ENCODE results near the gene POLG2. TPM values are rescaled to one million over a fixed set of nuclear protein-coding genes. Genes with fewer than 3 reads are reported as not detected.
"Not testable (repeated sequence)": the region's sequence is repeated elsewhere in the genome, so short reads cannot be mapped to it uniquely, and the experiment has no call there.

The POLG2 gene
- total RNA-seq, 1 experiment from 2014 or later = 8.7 TPM

GRCh38 chr17:64441772-64442540, 54.9 kb downstream of the POLG2 start:
- DNase-seq (ENCODE audit: low read depth) = peak; percentile 97

DNA sequence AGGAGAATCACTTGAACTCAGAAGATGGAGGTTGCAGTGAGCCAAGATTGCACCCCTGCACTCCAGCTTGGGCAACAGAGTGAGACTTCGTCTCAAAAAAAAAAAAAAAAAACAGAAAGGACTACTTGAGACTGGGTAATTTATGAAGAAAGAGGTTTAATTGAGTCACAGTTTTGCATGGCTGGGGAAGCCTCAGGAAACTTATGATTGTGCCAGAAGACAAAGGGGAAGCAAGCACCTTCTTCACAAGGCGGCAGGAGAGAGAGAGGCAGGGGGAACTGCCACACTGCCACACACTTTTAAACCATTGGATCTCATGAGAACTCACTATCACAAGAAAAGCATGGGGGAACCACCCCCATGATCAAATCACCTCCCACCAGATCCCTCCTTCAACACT, 56.9 kb downstream of the POLG2 start:
- DNase-seq (ENCODE audit: low read depth) = no peak

GRCh38 chr17:64439521-64439920, 57.3 kb downstream of the POLG2 start:
- not testable (repeated sequence) for DNase-seq (ENCODE audit: low read depth)

DNA sequence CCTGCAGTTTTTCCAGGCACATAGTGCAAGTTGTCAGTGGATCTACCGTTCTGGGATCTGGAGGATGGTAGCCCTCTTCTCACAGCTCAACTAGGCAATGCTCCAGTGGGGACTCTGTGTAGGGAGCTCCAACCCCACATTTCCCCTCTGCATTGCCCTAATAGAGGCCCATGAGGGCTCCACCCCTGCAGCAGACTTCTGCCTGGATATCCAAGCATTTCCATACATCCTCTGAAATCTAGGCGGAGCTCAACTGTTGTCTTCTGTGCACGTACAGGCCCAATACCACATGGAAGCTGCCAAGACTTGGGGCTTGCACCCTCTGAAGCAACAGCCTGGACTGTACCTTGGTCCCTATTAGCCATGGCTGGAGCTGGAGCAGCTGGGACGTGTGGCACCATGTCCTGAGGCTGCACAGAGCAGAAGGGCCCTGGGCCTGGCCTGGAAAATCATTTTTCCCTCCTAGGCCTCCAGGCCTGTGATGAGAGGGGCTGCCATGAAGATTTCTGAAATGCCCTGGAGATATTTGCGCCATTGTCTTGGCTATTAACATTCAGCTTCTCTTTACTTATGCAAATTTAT, 58.8 kb downstream of the POLG2 start:
- DNase-seq (ENCODE audit: low read depth) = no peak

DNA sequence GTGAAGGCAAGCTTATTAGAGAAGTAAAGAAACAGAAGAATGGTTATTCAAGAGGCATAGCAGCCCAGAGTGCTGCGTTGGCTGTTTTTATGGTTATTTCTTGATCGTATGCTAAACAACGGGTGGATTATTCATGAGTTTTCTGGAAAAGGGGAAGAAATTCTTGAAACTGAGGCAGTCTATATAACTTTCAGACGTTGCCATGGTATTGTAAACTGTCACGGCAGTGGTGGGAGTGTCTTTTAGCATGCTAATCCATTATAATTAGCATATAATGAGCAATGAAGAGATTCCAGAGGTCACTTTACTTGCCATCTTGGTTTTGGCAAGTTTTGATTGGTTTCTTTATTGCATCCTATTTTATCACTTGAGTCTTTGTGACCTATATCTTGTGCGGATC, 65.3 kb downstream of the POLG2 start:
- DNase-seq (ENCODE audit: low read depth) = no peak

GRCh38 chr17:64430036-64430435, 66.8 kb downstream of the POLG2 start:
- not testable (repeated sequence) for DNase-seq (ENCODE audit: low read depth)

DNA sequence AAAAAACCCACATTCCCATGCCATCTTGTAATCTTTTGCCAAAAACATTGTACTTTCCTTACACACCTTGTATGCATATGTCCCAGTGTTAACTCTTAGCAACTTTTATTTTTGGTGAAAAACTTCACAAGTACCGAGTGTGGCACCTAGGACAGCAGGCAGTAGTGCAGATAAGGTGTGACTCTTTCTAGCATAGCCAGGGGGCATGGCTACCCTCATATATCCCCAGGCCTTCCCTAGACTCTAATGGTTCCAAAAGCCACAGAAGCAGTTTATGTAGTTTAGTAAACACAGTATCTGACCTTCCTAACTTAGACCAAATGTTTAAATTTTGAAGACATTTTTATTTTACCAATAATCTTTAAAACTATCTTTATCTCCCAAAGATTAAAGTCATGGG, 68.4 kb downstream of the POLG2 start:
- DNase-seq (ENCODE audit: low read depth) = no peak

Other genes with a start within 250 kb of the POLG2 start
- 28.4 and 35.1 TPM in 2 replicates for gene TEX2, start 233.8 kb downstream of the POLG2 start, total RNA-seq (2014; rRNA removed)
- gene PECAM1, start 106.2 kb downstream of the POLG2 start, total RNA-seq (2014; rRNA removed) = 0.19 and 0.46 TPM in 2 replicates
- 36.8 and 52.6 TPM in 2 replicates for gene MILR1, start 47.9 kb downstream of the POLG2 start, total RNA-seq (2014; rRNA removed)
- gene DDX5, start 9.2 kb upstream of the POLG2 start, total RNA-seq (2014; rRNA removed) = 371 and 663 TPM in 2 replicates
- 15.0 and 17.8 TPM in 2 replicates for gene CEP95, start 9.9 kb upstream of the POLG2 start, total RNA-seq (2014; rRNA removed)
- gene SMURF2, start 165.3 kb upstream of the POLG2 start, total RNA-seq (2014; rRNA removed) = 70.0 and 79.4 TPM in 2 replicates

Data from LHCN-M2 (cell line).